Testis (tissue), 2 donors: ENCODE measurements around the gene LARGE1.

Experiments used
- CTCF ChIP-seq, 3 experiments: fragments of 450-650 bp in 2 of 3; fragments of 200-600 bp in 1 of 3; sonication (generic) in 1 of 3; IDR thresholded peaks; one replicate each; pipeline ENCODE4 v1.5.1; 2016 to 2019; ENCODE audit warnings: antibody characterized with exemption in 3 of 3, mild to moderate bottlenecking in 2 of 3, moderate library complexity in 1 of 3
- POLR2A ChIP-seq: fragments of 450-650 bp; IDR thresholded peaks from one replicate; pipeline ENCODE4 v1.6.1; 2017; ENCODE audit warnings: antibody characterized with exemption, mild to moderate bottlenecking, moderate library complexity

GRCh38 chr22:33575771-33576170 is 344.5 kb downstream of the LARGE1 start:
- TF ChIP-seq CTCF (IDR thresholded peaks at IDR 0.05) (no peak), POLR2A (no peak)
